A549 (cell line): ENCODE data around the gene MTF2.
"Not testable (repeated sequence)": the region's sequence is repeated elsewhere in the genome, so short reads cannot be mapped to it uniquely, and the experiment has no call there.

Experiments
- CEBPB ChIP-seq, 2 experiments: fragments of >200 bp in 1 of 2; sonication (Bioruptor Twin) in 1 of 2; formaldehyde crosslinking in 1 of 2; IDR thresholded peaks; 2 replicates each; pipeline ENCODE4 v1.6.1; 2012 to 2016
- KDM1A ChIP-seq: fragments of 200-600 bp; sonication (generic); IDR thresholded peaks from 2 replicates; pipeline ENCODE4 v1.6.1; 2016; ENCODE audit warnings: low read depth, mild to moderate bottlenecking
- POLR2A ChIP-seq: IDR thresholded peaks from 2 replicates; pipeline ENCODE4 v1.6.1; 2012; ENCODE audit warnings: mild to moderate bottlenecking, low read length
- USF2 ChIP-seq: fragments of 450-650 bp; IDR thresholded peaks from 2 replicates; pipeline ENCODE4 v1.6.1; 2014; ENCODE audit warnings: antibody characterized with exemption

- not testable (repeated sequence) for TF ChIP-seq KDM1A; POLR2A; CEBPB (IDR thresholded peaks at IDR 0.05); USF2
These were observed 91.1 kb downstream of the MTF2 start for GRCh38 chr1:93170141-93170678.
